H1 (cell line): ENCODE data around the gene UBXN1. TPM values are rescaled to one million over a fixed set of nuclear protein-coding genes. Genes with fewer than 3 reads are reported as not detected.

Experiments used
- ASH2L ChIP-seq: fragments of 200-600, 300-600 bp; sonication (generic); IDR thresholded peaks from one replicate; pipeline ENCODE4 v1.7.1; 2017; ENCODE audit warnings: low read length
- BCL11A ChIP-seq, 2 experiments: IDR thresholded peaks; one replicate each; pipeline ENCODE4 v1.6.1; 2011; ENCODE audit warnings: low read depth in 2 of 2, low read length in 2 of 2, mild to moderate bottlenecking in 2 of 2
- BRCA1 ChIP-seq: IDR thresholded peaks from 2 replicates; pipeline ENCODE4 v1.6.1; 2012; ENCODE audit warnings: low read depth, low read length, improper control_type of control experiment
- CBX8 ChIP-seq: fragments of 300-800, 300-1000 bp; sonication (generic); IDR thresholded peaks from 2 replicates; pipeline ENCODE4 v1.7.1; 2016; ENCODE audit warnings: low read depth, low read length, borderline replicate concordance
- CEBPB ChIP-seq: IDR thresholded peaks from 2 replicates; pipeline ENCODE4 v1.6.1; 2012; ENCODE audit warnings: low read depth, low read length
- CHD2 ChIP-seq: IDR thresholded peaks from 2 replicates; pipeline ENCODE4 v1.6.1; 2012; ENCODE audit warnings: low read length, improper control_type of control experiment
- EGR1 ChIP-seq: IDR thresholded peaks from 2 replicates; pipeline ENCODE4 v1.6.1; 2011; ENCODE audit warnings: low read depth, low read length, borderline replicate concordance
- EZH2 ChIP-seq: fragments of 200-600 bp; sonication (generic); IDR thresholded peaks from 2 replicates; pipeline ENCODE4 v1.7.1; 2012; ENCODE audit warnings: low read depth, mild to moderate bottlenecking, moderate library complexity, low read length, inconsistent platforms; ENCODE audit not compliant: severe bottlenecking
- FOSL1 ChIP-seq: IDR thresholded peaks from 2 replicates; pipeline ENCODE4 v1.6.1; 2011; ENCODE audit warnings: mild to moderate bottlenecking, low read depth, low read length, moderate library complexity; ENCODE audit not compliant: insufficient read depth
- JUN ChIP-seq: IDR thresholded peaks from 2 replicates; pipeline ENCODE4 v1.6.1; 2011; ENCODE audit warnings: low read depth, mild to moderate bottlenecking, improper control_type of control experiment, low read length
- JUND ChIP-seq: IDR thresholded peaks from 2 replicates; pipeline ENCODE4 v1.6.1; 2011; ENCODE audit warnings: mild to moderate bottlenecking, improper control_type of control experiment, low read length
- NANOG ChIP-seq: IDR thresholded peaks from 2 replicates; pipeline ENCODE4 v1.6.1; 2011; ENCODE audit warnings: low read length, low read depth, mild to moderate bottlenecking, inconsistent platforms; ENCODE audit not compliant: insufficient read depth, poor library complexity, severe bottlenecking
- POU5F1 ChIP-seq: IDR thresholded peaks from 2 replicates; pipeline ENCODE4 v1.6.1; 2011; ENCODE audit warnings: low read depth, mild to moderate bottlenecking, low read length, moderate library complexity
- SP2 ChIP-seq: IDR thresholded peaks from 2 replicates; pipeline ENCODE4 v1.6.1; 2012; ENCODE audit warnings: mild to moderate bottlenecking, low read length, inconsistent platforms
- TAF1 ChIP-seq: IDR thresholded peaks from 2 replicates; pipeline ENCODE4 v1.6.1; 2011; ENCODE audit warnings: mild to moderate bottlenecking, low read depth, low read length
- TBP ChIP-seq: IDR thresholded peaks from 2 replicates; pipeline ENCODE4 v1.6.1; 2011; ENCODE audit warnings: low read depth, low read length, improper control_type of control experiment
- TEAD4 ChIP-seq: IDR thresholded peaks from 2 replicates; pipeline ENCODE4 v1.6.1; 2012; ENCODE audit warnings: low read depth, low read length, inconsistent platforms, mixed read lengths
- ZNF274 ChIP-seq: IDR thresholded peaks from 2 replicates; pipeline ENCODE4 v1.7.0; 2012; ENCODE audit warnings: low read length, borderline replicate concordance; ENCODE audit errors: extremely low read depth
- polyA plus RNA-seq, 7 experiments: library from polyadenylated mRNA; depleted of rRNA in 3 of 7; stranded (reverse) in 5 of 7; unstranded in 2 of 7; fragments of >200 nt in 5 of 7; fragments of 200-250 nt in 2 of 7; gene quantifications; 1 replicate in 5 of 7; 2 replicates in 1 of 7; 4 replicates in 1 of 7; pipeline versions ENCODE4 v1.2.1 to v1.2.3, GENCODE V29; 2011 to 2013; ENCODE audit warnings: missing spikeins in 2 of 7, mixed read lengths in 2 of 7
- total RNA-seq: library from RNA; stranded (reverse); fragmentation: NEBNext Ultra II Directional; extraction: Animal tissue kit (Norgen Biotek cat#: 25700); gene quantifications from 2 replicates; pipeline ENCODE4 v1.2.1, GENCODE V29; 2021
- TF ChIP-seq, protein P1 (sequence below), 3 experiments: IDR thresholded peaks; 1 replicate in 2 of 3; 2 replicates in 1 of 3; pipeline versions ENCODE4 v1.5.1 to v1.6.1; 2011; ENCODE audit warnings: low read length in 3 of 3, mild to moderate bottlenecking in 3 of 3, inconsistent platforms in 2 of 3, low read depth in 1 of 3, moderate library complexity in 1 of 3; ENCODE audit not compliant: insufficient read depth in 1 of 3; ENCODE audit errors: control extremely low read depth in 1 of 3
- TF ChIP-seq, protein P2 (sequence below): IDR thresholded peaks from 2 replicates; pipeline ENCODE4 v1.6.1; 2012; ENCODE audit warnings: inconsistent platforms
- TF ChIP-seq, protein P3 (sequence below): IDR thresholded peaks from 2 replicates; pipeline ENCODE4 v1.6.1; 2012; ENCODE audit warnings: inconsistent platforms

Gene UBXN1
- total and polyA plus RNA-seq, 2 of the 8 experiments (the other 6 are each of a cell fraction or from before 2014, with no cell fraction given), result 78.6 to 114 TPM

DNA sequence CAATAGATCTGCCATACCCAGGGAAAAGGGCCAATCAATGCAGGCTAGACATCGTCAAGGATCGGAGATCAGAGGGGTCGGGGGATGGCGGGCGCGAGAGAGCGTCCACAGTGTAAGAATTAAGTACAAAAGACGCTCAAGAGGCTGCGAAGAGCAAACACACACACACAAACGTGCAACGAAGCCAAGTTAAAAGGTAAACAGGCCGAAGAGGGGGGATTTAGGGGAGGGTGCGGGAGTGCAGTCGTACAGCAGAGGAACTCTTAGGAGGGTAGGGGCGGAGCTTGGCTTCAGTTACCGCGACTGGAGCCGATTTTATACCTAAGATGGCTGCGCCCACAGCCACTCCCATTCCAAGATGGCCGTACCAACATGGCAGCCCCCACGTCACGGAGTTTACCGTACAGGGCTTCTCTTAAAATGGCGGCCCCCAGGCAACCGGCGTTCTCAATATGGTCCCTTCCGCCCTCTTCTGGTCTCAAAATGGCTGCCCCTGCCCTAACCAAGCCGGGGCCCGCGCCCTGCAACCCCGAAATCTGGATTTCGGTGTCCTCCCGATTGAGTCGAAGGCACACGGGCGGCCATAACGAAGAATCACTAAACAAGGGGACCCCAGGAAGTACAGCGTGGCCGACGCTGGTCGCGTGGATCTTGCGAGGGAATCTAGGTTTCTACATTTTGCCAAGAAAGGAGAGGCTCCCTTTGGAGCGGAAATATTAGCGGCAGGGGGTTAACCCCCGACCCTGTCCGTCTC lies 30.6 kb upstream of the UBXN1 start (continued):
- TF ChIP-seq POU5F1 (no peak), EZH2 (no peak), TBP (peak; percentile 82; the same call in 1 of the 2 replicates), JUND (0 out of 2 replicates have a peak, but pooled peaks have one; percentile 3), EGR1 (peak; percentile 44), BCL11A (IDR thresholded peaks at IDR 0.05; ENCODE audit: low read depth in 2 of 2, low read length in 2 of 2) (no peak), CBX8 (no peak), CHD2 (peak; percentile 49; the same call in 1 of the 2 replicates), ZNF274 (no peak), TAF1 (peak; percentile 95), FOSL1 (no peak), TEAD4 (peak; percentile 87), SP2 (no peak), NANOG (peak; percentile 10), CEBPB (no peak), JUN (no peak), BRCA1 (no peak), ASH2L (peak; percentile 78)
- TF ChIP-seq, protein P1, sequence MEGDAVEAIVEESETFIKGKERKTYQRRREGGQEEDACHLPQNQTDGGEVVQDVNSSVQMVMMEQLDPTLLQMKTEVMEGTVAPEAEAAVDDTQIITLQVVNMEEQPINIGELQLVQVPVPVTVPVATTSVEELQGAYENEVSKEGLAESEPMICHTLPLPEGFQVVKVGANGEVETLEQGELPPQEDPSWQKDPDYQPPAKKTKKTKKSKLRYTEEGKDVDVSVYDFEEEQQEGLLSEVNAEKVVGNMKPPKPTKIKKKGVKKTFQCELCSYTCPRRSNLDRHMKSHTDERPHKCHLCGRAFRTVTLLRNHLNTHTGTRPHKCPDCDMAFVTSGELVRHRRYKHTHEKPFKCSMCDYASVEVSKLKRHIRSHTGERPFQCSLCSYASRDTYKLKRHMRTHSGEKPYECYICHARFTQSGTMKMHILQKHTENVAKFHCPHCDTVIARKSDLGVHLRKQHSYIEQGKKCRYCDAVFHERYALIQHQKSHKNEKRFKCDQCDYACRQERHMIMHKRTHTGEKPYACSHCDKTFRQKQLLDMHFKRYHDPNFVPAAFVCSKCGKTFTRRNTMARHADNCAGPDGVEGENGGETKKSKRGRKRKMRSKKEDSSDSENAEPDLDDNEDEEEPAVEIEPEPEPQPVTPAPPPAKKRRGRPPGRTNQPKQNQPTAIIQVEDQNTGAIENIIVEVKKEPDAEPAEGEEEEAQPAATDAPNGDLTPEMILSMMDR (IDR thresholded peaks at IDR 0.05; ENCODE audit: control extremely low read depth in 1 of 3, insufficient read depth in 1 of 3, low read depth in 1 of 3, low read length in 3 of 3), result peak in 1 of 3 experiments; percentile 1; a peak in 1 of 4 replicates
- TF ChIP-seq, protein P2, sequence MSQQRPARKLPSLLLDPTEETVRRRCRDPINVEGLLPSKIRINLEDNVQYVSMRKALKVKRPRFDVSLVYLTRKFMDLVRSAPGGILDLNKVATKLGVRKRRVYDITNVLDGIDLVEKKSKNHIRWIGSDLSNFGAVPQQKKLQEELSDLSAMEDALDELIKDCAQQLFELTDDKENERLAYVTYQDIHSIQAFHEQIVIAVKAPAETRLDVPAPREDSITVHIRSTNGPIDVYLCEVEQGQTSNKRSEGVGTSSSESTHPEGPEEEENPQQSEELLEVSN, result no peak
- TF ChIP-seq, protein P3, sequence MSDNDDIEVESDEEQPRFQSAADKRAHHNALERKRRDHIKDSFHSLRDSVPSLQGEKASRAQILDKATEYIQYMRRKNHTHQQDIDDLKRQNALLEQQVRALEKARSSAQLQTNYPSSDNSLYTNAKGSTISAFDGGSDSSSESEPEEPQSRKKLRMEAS, result peak; percentile 54
